GM12892 (cell line): ENCODE measurements around the gene OR2L13.

Source experiments
- POLR2A ChIP-seq: IDR thresholded peaks from 2 replicates; pipeline ENCODE4 v1.6.1; 2011; ENCODE audit warnings: low read depth, low read length, control low read depth
- POLR2AphosphoS5 ChIP-seq: IDR thresholded peaks from 2 replicates; pipeline ENCODE4 v1.6.1; 2011; ENCODE audit warnings: low read depth, low read length, control low read depth

- no peak for TF ChIP-seq POLR2A
- no peak for TF ChIP-seq POLR2AphosphoS5
Observed at GRCh38 chr1:248136811-248137210, 41.8 kb downstream of the OR2L13 start.
